HG03558 (cell line): ENCODE measurements around the gene ZNF318.
"Not testable (repeated sequence)": the region's sequence is repeated elsewhere in the genome, so short reads cannot be mapped to it uniquely, and the experiment has no call there.

Experiments
- ATAC-seq: cut with Tn5 transposase; IDR thresholded peaks from one replicate; pipeline ENCODE4 v1.9.1; 2021; ENCODE audit warnings: moderate number of reproducible peaks; ENCODE audit not compliant: unreplicated experiment; ENCODE audit errors: extremely low read depth

ZNF318 gene

GRCh38 chr6:43390753-43391439, 21.4 kb upstream of the ZNF318 start:
- ATAC-seq, result not testable (repeated sequence)

DNA sequence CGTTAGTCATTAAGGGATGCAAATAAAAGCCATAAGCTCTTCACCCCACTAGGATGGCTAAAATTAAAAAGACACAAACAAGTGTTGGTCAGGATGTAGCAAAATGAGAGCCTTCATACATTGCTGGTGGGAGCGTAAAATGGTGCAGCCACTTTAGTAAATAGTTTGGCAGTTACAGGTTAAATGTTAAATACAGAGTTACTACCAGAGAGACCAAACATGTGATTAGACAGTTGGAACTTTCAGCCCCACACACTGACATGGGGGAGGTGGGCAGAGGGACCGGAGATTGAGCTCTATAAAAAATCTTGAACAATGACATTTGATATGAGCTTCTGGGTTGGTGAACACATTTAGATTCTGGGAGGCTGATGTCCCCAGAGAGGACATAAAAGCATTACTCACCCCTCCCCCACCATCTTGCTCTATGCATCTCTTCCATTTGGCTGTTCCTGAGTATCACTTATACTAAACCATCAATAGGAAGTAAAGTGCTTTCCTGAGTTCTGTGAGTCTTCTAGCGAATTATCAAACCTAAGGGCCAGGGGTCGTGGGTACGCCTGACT, 20.4 kb upstream of the ZNF318 start:
- ATAC-seq, result no peak

- ATAC-seq, result no peak
Observed at GRCh38 chr6:43386492-43386891, 17.0 kb upstream of the ZNF318 start.

GRCh38 chr6:43383021-43383667, 13.7 kb upstream of the ZNF318 start:
- no peak for ATAC-seq

GRCh38 chr6:43380858-43381257, 11.4 kb upstream of the ZNF318 start:
- ATAC-seq, result not testable (repeated sequence)

- ATAC-seq, result no peak
Observed at GRCh38 chr6:43378631-43379030, 9.2 kb upstream of the ZNF318 start.

DNA sequence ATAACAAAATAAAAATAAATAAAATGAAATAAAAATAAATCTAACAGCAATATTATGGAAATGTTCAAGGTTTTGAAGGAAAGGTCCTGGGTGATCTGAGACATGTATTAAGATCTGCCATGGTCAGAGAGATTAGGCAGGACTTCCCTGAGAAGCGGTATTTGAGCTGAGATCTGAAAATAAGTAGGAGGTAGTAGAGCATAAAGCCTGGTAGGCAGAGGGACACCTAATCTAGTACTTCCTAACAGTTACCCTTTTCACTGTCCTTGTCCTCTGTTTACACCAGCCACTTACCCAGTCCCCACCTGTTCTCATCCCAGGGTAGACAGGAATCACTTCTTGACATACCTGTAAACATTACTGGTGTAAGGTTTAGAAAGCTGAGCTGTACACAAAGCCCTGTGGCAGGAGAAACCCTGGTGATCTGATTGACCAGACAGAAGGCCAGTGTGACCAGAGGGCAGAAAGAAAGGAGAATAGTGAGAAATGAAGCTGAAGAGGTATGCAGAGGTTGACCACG, 8.3 kb upstream of the ZNF318 start:
- no peak for ATAC-seq

- ATAC-seq, result no peak
Observed at GRCh38 chr6:43376551-43376981, 7.1 kb upstream of the ZNF318 start.

GRCh38 chr6:43375693-43376092, 6.2 kb upstream of the ZNF318 start:
- ATAC-seq, result no peak

- no peak for ATAC-seq
Observed at GRCh38 chr6:43373252-43373875, 3.9 kb upstream of the ZNF318 start.

DNA sequence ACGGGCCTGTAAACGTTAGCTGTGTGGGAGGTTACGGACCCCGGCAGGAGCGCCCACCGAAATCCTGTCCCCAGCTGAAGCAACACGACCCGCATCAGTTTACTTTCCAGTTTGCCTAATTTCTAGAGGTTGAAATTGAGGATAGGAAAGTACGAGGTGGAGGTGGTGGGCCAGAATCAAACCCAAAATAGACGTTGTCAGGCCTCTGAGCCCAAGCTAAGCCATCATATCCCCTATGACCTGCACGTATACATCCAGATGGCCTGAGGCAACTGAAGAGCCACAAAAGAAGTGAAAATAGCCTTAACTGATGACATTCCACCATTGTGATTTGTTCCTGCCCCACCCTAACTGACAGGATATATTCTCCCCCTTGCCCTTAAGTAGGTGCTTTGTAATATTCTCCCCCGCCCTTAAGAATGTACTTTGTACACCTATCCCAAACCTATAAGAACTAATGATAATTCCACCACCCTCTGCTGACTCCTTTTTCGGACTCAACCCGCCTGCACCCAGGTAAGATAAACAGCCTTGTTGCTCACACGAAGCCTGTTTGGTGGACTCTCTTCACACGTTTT, 645 bp upstream of the ZNF318 start:
- not testable (repeated sequence) for ATAC-seq

- peak; percentile 5 for ATAC-seq
Observed at GRCh38 chr6:43368259-43369160, 937 bp downstream of the ZNF318 start.

DNA sequence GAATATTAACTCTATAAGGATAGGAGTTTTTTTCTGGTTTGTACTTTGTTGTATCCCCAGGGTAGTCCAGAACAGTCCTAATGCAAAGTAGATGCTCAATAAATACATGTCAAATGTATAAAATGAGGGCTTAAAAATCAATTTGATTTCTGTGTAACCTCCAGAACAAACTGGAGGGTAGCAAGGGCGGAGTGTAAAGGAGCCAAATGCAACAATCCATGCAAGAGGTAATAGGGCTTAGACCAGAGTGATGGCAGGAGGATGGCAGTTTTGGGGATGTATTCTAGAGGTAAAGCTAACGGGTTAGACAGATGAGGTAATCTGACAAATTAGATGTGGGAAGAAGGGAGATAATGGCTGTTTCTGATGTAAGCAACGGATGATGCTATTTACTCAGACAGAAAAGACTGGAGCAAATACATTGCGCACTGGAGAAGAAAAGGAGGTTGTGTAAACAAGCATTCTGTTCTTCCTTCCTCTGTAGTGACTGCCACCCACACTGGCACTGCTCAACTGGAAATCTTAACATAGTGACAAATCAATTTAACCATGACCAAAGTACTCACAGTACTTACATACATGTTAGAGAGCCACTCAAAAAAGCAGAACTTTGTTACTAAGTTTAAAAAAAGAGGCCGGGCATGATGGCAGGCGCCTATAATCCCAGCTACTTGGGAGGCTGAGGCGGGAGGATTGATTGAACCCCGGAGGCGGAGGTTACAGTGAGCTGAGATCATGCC, 2.0 kb downstream of the ZNF318 start:
- no peak for ATAC-seq

DNA sequence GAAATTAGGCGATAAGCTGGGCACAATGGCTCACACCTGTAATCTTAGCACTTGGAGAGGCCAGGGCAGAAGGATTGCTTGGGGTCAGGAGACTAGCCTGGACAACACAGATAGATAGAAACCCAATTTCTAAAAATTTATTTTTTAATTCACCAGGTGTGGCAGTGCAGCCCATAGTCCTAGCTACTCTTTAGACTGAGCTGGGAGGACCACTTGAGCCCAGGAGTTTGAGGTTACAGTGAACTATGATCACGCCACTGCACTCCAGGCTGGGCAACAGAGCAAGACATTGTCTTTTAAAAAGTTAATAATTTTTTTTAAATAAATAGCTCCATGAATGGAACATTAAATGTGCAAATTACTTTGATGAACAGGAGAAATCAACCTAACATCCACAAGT, 8.2 kb downstream of the ZNF318 start:
- ATAC-seq, result no peak

GRCh38 chr6:43359831-43360230, 9.6 kb downstream of the ZNF318 start:
- ATAC-seq, result no peak

GRCh38 chr6:43359381-43359780, 10.1 kb downstream of the ZNF318 start:
- ATAC-seq, result no peak

DNA sequence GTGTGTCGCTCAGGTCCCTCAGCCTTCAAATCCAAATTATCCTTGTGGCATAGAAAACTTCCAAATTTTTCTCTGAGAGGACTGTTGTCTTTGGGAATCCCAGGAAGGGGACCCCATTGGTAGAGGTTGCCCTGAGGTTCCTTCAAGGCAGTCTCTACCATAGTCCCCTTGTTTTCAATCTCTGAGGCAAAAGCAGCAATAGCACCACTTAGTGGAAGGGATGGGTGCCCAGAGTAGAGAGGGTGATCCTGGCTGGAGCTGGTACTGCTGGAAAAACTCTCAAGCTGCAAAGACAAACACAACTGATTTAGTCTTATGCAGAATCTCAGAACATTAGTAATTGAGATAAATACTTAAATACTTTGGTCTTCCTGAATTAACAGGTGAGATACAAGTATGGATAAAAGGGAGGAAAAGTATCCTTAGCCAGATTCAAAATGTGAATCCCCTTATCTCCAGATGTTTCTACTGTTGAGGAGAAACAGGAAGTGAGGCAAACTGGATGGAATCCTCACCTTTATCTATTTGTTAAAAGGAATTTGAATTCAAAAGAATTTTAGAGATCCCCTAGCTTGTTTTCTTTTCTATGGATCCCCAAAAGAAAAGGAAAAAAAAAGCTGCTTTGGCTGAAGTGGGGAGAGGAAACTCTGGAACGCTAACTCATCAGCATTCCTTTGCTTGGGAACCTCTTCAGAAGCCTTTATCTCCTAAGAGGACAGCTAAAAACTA, 13.4 kb downstream of the ZNF318 start:
- ATAC-seq, result no peak

GRCh38 chr6:43351951-43352350, 17.5 kb downstream of the ZNF318 start:
- ATAC-seq, result not testable (repeated sequence)
